Measurements from ENCODE around the gene CBX3.

The CBX3 gene

DNA sequence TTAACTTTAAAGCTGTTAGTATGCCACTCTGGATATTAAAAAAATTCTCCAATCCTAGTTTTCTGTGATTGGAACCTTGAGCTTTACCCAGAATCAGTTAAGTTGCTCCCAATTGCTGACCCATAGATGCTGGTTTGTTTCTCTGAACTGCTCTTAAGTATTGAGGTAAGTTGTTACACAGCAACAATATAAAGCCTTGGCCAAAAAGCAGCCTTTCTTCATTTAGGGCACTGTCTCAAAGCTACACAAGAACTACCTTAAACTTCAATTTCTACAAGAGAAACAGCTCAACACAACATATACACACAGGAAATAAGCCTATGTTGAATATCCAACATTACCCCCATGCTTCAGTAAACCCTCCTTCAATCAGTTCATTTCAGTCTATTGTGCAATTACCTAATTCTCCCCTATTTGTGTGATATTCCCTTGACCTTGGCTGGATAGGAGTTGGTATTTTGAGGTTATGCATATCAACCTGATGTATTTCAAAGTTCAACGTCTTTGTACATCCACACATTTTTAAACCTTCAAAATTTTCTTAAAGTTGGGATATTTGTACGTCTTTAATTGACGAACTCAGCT, 12.5 kb upstream of the CBX3 start:
- ATAC-seq: no peak
- TF ChIP-seq TOX (CRISPR knock-in tag; IDR thresholded peaks at IDR 0.05; ENCODE audit: borderline replicate concordance): no peak
- TF ChIP-seq ESRRG (CRISPR knock-in tag; IDR thresholded peaks at IDR 0.05): no peak
- TF ChIP-seq, protein P1, sequence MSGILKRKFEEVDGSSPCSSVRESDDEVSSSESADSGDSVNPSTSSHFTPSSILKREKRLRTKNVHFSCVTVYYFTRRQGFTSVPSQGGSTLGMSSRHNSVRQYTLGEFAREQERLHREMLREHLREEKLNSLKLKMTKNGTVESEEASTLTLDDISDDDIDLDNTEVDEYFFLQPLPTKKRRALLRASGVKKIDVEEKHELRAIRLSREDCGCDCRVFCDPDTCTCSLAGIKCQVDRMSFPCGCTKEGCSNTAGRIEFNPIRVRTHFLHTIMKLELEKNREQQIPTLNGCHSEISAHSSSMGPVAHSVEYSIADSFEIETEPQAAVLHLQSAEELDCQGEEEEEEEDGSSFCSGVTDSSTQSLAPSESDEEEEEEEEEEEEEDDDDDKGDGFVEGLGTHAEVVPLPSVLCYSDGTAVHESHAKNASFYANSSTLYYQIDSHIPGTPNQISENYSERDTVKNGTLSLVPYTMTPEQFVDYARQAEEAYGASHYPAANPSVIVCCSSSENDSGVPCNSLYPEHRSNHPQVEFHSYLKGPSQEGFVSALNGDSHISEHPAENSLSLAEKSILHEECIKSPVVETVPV (CRISPR knock-in tag; IDR thresholded peaks at IDR 0.05): peak; percentile 39; the same call in 1 of the 2 replicates
- TF ChIP-seq, protein P2, sequence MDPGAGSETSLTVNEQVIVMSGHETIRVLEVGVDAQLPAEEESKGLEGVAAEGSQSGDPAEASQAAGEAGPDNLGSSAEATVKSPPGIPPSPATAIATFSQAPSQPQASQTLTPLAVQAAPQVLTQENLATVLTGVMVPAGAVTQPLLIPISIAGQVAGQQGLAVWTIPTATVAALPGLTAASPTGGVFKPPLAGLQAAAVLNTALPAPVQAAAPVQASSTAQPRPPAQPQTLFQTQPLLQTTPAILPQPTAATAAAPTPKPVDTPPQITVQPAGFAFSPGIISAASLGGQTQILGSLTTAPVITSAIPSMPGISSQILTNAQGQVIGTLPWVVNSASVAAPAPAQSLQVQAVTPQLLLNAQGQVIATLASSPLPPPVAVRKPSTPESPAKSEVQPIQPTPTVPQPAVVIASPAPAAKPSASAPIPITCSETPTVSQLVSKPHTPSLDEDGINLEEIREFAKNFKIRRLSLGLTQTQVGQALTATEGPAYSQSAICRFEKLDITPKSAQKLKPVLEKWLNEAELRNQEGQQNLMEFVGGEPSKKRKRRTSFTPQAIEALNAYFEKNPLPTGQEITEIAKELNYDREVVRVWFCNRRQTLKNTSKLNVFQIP (CRISPR knock-in tag; IDR thresholded peaks at IDR 0.05; ENCODE audit: borderline replicate concordance, low read depth): no peak
- TF ChIP-seq ZNF8 (CRISPR knock-in tag; IDR thresholded peaks at IDR 0.05): no peak
- TF ChIP-seq TCF4 (CRISPR knock-in tag; IDR thresholded peaks at IDR 0.05; ENCODE audit: borderline replicate concordance): peak; percentile 9; the same call in 1 of the 2 replicates
- 0 out of 2 replicates have a peak, but pooled peaks have one; percentile 42 for TF ChIP-seq ZC3H10 (CRISPR knock-in tag; IDR thresholded peaks at IDR 0.05)
- TF ChIP-seq BACH2 (CRISPR knock-in tag; IDR thresholded peaks at IDR 0.05; ENCODE audit: borderline replicate concordance): no peak
- no peak for TF ChIP-seq ISL1 (CRISPR knock-in tag; IDR thresholded peaks at IDR 0.05)
- TF ChIP-seq PPARA (CRISPR knock-in tag; IDR thresholded peaks at IDR 0.05; ENCODE audit: borderline replicate concordance): no peak
- TF ChIP-seq ZFP30 (CRISPR knock-in tag; IDR thresholded peaks at IDR 0.05): no peak
- no peak for TF ChIP-seq OSR1 (CRISPR knock-in tag; IDR thresholded peaks at IDR 0.05)
- TF ChIP-seq, protein P3, sequence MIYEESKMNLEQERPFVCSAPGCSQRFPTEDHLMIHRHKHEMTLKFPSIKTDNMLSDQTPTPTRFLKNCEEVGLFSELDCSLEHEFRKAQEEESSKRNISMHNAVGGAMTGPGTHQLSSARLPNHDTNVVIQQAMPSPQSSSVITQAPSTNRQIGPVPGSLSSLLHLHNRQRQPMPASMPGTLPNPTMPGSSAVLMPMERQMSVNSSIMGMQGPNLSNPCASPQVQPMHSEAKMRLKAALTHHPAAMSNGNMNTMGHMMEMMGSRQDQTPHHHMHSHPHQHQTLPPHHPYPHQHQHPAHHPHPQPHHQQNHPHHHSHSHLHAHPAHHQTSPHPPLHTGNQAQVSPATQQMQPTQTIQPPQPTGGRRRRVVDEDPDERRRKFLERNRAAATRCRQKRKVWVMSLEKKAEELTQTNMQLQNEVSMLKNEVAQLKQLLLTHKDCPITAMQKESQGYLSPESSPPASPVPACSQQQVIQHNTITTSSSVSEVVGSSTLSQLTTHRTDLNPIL (CRISPR knock-in tag; IDR thresholded peaks at IDR 0.05; ENCODE audit: low read depth): peak; percentile 8; the same call in 1 of the 2 replicates
- TF ChIP-seq CSDC2 (CRISPR knock-in tag; IDR thresholded peaks at IDR 0.05): no peak
- TF ChIP-seq ZFP3 (CRISPR knock-in tag; IDR thresholded peaks at IDR 0.05): no peak
- TF ChIP-seq SNAI2 (CRISPR knock-in tag; IDR thresholded peaks at IDR 0.05): no peak
- TF ChIP-seq, protein P4, sequence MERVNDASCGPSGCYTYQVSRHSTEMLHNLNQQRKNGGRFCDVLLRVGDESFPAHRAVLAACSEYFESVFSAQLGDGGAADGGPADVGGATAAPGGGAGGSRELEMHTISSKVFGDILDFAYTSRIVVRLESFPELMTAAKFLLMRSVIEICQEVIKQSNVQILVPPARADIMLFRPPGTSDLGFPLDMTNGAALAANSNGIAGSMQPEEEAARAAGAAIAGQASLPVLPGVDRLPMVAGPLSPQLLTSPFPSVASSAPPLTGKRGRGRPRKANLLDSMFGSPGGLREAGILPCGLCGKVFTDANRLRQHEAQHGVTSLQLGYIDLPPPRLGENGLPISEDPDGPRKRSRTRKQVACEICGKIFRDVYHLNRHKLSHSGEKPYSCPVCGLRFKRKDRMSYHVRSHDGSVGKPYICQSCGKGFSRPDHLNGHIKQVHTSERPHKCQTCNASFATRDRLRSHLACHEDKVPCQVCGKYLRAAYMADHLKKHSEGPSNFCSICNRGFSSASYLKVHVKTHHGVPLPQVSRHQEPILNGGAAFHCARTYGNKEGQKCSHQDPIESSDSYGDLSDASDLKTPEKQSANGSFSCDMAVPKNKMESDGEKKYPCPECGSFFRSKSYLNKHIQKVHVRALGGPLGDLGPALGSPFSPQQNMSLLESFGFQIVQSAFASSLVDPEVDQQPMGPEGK (CRISPR knock-in tag; IDR thresholded peaks at IDR 0.05; ENCODE audit: borderline replicate concordance): 0 out of 2 replicates have a peak, but pooled peaks have one; percentile 33
- TF ChIP-seq, protein P5, sequence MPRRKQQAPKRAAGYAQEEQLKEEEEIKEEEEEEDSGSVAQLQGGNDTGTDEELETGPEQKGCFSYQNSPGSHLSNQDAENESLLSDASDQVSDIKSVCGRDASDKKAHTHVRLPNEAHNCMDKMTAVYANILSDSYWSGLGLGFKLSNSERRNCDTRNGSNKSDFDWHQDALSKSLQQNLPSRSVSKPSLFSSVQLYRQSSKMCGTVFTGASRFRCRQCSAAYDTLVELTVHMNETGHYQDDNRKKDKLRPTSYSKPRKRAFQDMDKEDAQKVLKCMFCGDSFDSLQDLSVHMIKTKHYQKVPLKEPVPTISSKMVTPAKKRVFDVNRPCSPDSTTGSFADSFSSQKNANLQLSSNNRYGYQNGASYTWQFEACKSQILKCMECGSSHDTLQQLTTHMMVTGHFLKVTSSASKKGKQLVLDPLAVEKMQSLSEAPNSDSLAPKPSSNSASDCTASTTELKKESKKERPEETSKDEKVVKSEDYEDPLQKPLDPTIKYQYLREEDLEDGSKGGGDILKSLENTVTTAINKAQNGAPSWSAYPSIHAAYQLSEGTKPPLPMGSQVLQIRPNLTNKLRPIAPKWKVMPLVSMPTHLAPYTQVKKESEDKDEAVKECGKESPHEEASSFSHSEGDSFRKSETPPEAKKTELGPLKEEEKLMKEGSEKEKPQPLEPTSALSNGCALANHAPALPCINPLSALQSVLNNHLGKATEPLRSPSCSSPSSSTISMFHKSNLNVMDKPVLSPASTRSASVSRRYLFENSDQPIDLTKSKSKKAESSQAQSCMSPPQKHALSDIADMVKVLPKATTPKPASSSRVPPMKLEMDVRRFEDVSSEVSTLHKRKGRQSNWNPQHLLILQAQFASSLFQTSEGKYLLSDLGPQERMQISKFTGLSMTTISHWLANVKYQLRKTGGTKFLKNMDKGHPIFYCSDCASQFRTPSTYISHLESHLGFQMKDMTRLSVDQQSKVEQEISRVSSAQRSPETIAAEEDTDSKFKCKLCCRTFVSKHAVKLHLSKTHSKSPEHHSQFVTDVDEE (CRISPR knock-in tag; IDR thresholded peaks at IDR 0.05): no peak
- no peak for TF ChIP-seq ZNF70 (CRISPR knock-in tag; IDR thresholded peaks at IDR 0.05)
- TF ChIP-seq GLIS3 (CRISPR knock-in tag; IDR thresholded peaks at IDR 0.05): no peak
- no peak for TF ChIP-seq RARB (CRISPR knock-in tag; IDR thresholded peaks at IDR 0.05)
- TF ChIP-seq ZNF565 (CRISPR knock-in tag; conservative IDR thresholded peaks at IDR 0.05; ENCODE audit: low read depth): no peak
- TF ChIP-seq ARNTL (CRISPR knock-in tag; IDR thresholded peaks at IDR 0.05; ENCODE audit: borderline replicate concordance, low read depth): peak; percentile 17; the same call in 1 of the 2 replicates

DNA sequence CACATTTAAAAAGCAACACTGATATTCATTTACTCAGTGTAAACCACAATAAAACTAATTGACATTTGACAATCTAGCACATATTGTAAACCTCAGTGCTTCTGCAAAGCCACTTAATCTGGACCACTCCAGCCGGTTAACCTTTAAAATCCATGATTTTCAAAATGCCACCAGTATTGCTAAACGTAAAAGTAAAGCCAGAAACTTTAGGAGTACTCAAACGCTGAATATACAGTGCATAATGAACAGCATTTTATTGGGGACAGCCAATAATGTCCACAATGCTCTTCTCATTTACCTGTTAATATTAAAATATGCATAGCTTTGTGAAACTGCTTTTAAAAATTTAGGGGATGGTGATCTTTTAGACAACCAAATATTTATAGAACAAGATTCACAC, 11.8 kb upstream of the CBX3 start:
- ATAC-seq: no peak
- TF ChIP-seq ESRRG (CRISPR knock-in tag; IDR thresholded peaks at IDR 0.05) (0 out of 2 replicates have a peak, but pooled peaks have one; percentile 14), OSR1 (CRISPR knock-in tag; IDR thresholded peaks at IDR 0.05) (no peak), SNAI2 (CRISPR knock-in tag; IDR thresholded peaks at IDR 0.05) (no peak), RARB (CRISPR knock-in tag; IDR thresholded peaks at IDR 0.05) (peak; percentile 74; the same call in 1 of the 2 replicates), PPARA (CRISPR knock-in tag; IDR thresholded peaks at IDR 0.05; ENCODE audit: borderline replicate concordance) (no peak), ISL1 (CRISPR knock-in tag; IDR thresholded peaks at IDR 0.05) (no peak), ARNTL (CRISPR knock-in tag; IDR thresholded peaks at IDR 0.05; ENCODE audit: borderline replicate concordance, low read depth) (no peak), ZNF8 (CRISPR knock-in tag; IDR thresholded peaks at IDR 0.05) (0 out of 2 replicates have a peak, but pooled peaks have one; percentile 5), ZNF565 (CRISPR knock-in tag; conservative IDR thresholded peaks at IDR 0.05; ENCODE audit: low read depth) (no peak)
- TF ChIP-seq, protein P1 (CRISPR knock-in tag; IDR thresholded peaks at IDR 0.05): no peak; the same call in 1 of the 2 replicates
- TF ChIP-seq, protein P5 (CRISPR knock-in tag; IDR thresholded peaks at IDR 0.05): no peak
- TF ChIP-seq, protein P3 (CRISPR knock-in tag; IDR thresholded peaks at IDR 0.05; ENCODE audit: low read depth): no peak

Measured in SK-N-SH treated with all-trans-retinoic acid at 6 μM for 48 hours (cell line).